ENCODE data around the gene ZHX3.

Gene ZHX3

GRCh38 chr20:41185013-41185757 lies 132.3 kb downstream of the ZHX3 start:
- TF ChIP-seq, protein P1, sequence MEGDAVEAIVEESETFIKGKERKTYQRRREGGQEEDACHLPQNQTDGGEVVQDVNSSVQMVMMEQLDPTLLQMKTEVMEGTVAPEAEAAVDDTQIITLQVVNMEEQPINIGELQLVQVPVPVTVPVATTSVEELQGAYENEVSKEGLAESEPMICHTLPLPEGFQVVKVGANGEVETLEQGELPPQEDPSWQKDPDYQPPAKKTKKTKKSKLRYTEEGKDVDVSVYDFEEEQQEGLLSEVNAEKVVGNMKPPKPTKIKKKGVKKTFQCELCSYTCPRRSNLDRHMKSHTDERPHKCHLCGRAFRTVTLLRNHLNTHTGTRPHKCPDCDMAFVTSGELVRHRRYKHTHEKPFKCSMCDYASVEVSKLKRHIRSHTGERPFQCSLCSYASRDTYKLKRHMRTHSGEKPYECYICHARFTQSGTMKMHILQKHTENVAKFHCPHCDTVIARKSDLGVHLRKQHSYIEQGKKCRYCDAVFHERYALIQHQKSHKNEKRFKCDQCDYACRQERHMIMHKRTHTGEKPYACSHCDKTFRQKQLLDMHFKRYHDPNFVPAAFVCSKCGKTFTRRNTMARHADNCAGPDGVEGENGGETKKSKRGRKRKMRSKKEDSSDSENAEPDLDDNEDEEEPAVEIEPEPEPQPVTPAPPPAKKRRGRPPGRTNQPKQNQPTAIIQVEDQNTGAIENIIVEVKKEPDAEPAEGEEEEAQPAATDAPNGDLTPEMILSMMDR (IDR thresholded peaks at IDR 0.05), result no peak
- TF ChIP-seq ZFX (IDR thresholded peaks at IDR 0.05; ENCODE audit: borderline replicate concordance), result no peak

GRCh38 chr20:41183831-41184230 lies 133.7 kb downstream of the ZHX3 start:
- no peak overlapping the region for H3K27ac ChIP-seq
- TF ChIP-seq ZFX (IDR thresholded peaks at IDR 0.05; ENCODE audit: borderline replicate concordance), result no peak
- TF ChIP-seq, protein P1 (IDR thresholded peaks at IDR 0.05), result no peak

More at GRCh38 chr20:41185013-41185757, 132.3 kb downstream of the ZHX3 start:
- H3K27ac ChIP-seq, result no peak overlapping the region

GRCh38 chr20:41183391-41183790 lies 134.1 kb downstream of the ZHX3 start:
- TF ChIP-seq, protein P1 (IDR thresholded peaks at IDR 0.05), result no peak
- TF ChIP-seq ZFX (IDR thresholded peaks at IDR 0.05; ENCODE audit: borderline replicate concordance), result no peak
- no peak overlapping the region for H3K27ac ChIP-seq

GRCh38 chr20:41182296-41183212 lies 135.0 kb downstream of the ZHX3 start:
- no peak overlapping the region for H3K27ac ChIP-seq
- TF ChIP-seq, protein P1 (IDR thresholded peaks at IDR 0.05), result no peak
- TF ChIP-seq ZFX (IDR thresholded peaks at IDR 0.05; ENCODE audit: borderline replicate concordance), result no peak

DNA sequence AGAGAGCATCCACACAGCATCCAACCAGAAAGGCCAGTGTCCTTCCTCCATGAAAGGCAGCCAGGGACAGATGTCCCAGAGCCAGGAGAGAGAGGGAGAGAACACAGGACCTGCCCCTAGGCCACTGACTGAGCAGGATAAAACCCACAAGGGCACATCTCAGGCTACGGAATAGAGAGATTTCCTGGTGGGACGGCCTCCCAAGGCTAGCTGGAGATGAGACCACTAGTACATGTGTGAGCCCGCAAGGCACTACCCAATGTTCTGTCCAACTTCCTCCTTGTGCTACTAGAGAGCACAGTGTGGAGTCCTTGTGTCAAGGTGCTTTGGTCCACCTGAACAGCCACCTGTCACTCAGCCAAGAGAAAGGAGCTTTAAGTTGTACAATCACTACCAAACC lies 136.0 kb downstream of the ZHX3 start:
- TF ChIP-seq ZFX (IDR thresholded peaks at IDR 0.05; ENCODE audit: borderline replicate concordance), result no peak
- TF ChIP-seq, protein P1 (IDR thresholded peaks at IDR 0.05), result no peak
- H3K27ac ChIP-seq, result no peak overlapping the region

DNA sequence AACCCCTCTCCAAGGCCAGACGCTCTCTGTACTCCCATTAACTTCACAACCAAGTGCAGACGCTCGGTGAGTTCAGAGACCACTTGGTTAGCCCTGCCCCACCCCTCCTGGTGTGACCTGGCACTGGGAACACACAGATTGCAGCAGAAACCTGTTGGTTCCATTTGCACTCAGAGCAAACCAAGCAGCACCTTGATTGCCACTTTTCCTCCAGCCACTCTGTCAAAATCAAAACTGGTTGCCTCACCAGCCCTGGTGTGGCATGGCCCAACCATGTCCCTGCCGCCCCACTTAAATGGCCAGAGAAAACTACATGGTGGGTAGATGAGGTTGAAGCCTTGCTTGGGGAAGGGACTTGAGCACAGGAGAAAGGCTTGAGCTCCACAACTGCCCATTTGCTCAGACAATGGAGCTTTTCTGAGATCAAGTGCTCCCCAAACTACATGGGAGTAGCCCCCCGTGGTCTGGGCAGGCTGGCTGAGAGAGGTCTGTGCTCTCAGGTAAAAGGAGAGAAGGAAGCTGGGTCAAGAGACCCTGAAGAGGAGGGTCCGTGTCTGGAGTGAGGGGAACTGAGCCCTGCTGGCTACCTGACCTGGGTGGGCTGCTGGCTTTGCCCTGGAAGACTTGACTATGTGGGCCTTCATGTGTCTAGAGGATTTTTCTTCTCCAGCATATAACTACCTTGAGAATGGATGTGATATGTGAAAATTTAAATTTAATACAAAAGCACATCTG lies 136.8 kb downstream of the ZHX3 start:
- H3K27ac ChIP-seq, result no peak overlapping the region
- no peak for TF ChIP-seq ZFX (IDR thresholded peaks at IDR 0.05; ENCODE audit: borderline replicate concordance)
- TF ChIP-seq, protein P1 (IDR thresholded peaks at IDR 0.05), result no peak

All from 22Rv1 (cell line).